SK-N-SH treated with all-trans-retinoic acid at 6 μM for 48 hours (cell line): Measurements from ENCODE around the gene DRD2.

ENCODE experiments used
- ZNF565 ChIP-seq: fragments of 450-650 bp; formaldehyde crosslinking; conservative IDR thresholded peaks from 2 replicates; pipeline ENCODE4 v1.5.0; 2020; ENCODE audit warnings: low read depth, mild to moderate bottlenecking, moderate library complexity
- TF ChIP-seq, protein P1 (sequence below): fragments of 250-450 bp; sonication (Bioruptor Pico); IDR thresholded peaks from 2 replicates; pipeline ENCODE4 v1.5.1; 2020; ENCODE audit warnings: low read depth, mild to moderate bottlenecking, moderate library complexity

DNA sequence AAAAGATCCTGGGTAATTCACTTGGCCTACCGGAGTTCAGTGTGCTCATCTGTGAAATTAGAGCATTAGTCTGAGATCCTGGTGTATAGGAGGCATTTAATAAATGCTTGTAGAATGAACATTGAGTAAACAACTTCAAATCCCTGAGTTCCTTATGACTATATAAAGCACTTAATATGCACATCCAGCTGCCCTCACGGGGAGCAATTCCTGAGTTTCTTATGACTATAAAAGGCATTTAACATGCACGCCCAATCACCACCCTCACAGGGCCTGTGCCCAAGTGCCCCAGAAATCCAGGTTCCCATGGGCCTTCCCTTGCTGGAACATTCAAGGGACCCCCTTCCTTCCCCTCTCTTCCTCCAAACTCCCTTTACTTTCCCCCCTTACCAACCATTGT, 13.6 kb downstream of the DRD2 start:
- TF ChIP-seq ZNF565 (CRISPR knock-in tag) = no peak
- TF ChIP-seq, protein P1, sequence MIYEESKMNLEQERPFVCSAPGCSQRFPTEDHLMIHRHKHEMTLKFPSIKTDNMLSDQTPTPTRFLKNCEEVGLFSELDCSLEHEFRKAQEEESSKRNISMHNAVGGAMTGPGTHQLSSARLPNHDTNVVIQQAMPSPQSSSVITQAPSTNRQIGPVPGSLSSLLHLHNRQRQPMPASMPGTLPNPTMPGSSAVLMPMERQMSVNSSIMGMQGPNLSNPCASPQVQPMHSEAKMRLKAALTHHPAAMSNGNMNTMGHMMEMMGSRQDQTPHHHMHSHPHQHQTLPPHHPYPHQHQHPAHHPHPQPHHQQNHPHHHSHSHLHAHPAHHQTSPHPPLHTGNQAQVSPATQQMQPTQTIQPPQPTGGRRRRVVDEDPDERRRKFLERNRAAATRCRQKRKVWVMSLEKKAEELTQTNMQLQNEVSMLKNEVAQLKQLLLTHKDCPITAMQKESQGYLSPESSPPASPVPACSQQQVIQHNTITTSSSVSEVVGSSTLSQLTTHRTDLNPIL = no peak
